Measurements from ENCODE around the gene PRSS21. TPM values are rescaled to one million over a fixed set of nuclear protein-coding genes. Genes with fewer than 3 reads are reported as not detected.

The PRSS21 gene
- total RNA-seq, 2 experiments from 2014 or later: 11.3 to 12.5 TPM

- intact Hi-C loops (cut with micrococcal nuclease): no loop called here
- ATAC-seq (peak; percentile 68), DNase-seq (peak; percentile 61)
- Mint-ChIP-seq H3K27me3 (peaks cover 2% of the 10 kb centered on the region), H3K9me3 (no peaks in the 10 kb centered on the region), H3K4me1 (ENCODE audit: low read depth) (peaks cover 10% of the 10 kb centered on the region), H3K27ac (peak overlapping the region; percentile 87), H3K36me3 (ENCODE audit: low read depth) (no peaks in the 10 kb centered on the region), H3K4me3 (peak overlapping the region; percentile 84)
- ChIA-PET POLR2A (interaction anchor here (0.6 to 3.2 kb wide), 9 partner anchors 9 to 122 kb away, joined by 3 to 20 read pairs (median 3); no protein-coding TSS in a partner anchor), CTCF (interaction anchor here (0.7 to 2.4 kb wide), 7 partner anchors 10 to 135 kb away, joined by 3 to 7 read pairs (median 3); no protein-coding TSS in a partner anchor)
- TF ChIP-seq CTCF (IDR thresholded peaks at IDR 0.05): peak; percentile 57
Observed at GRCh38 chr16:2785101-2785991, 31.7 kb upstream of the PRSS21 start.

- DNase-seq (no peak), ATAC-seq (no peak)
- Mint-ChIP-seq H3K27me3 (peaks cover 2% of the 10 kb centered on the region), H3K4me3 (peak overlapping the region; percentile 56), H3K27ac (no peak overlapping the region), H3K4me1 (ENCODE audit: low read depth) (peaks cover 7% of the 10 kb centered on the region), H3K36me3 (ENCODE audit: low read depth) (no peaks in the 10 kb centered on the region), H3K9me3 (no peaks in the 10 kb centered on the region)
- CTCF ChIA-PET: interaction anchor here (1.1 to 2.4 kb wide), 3 partner anchors 11 to 37 kb away, joined by 3 to 7 read pairs (median 4); no protein-coding TSS in a partner anchor
- POLR2A ChIA-PET: interaction anchor here (0.6 to 1.0 kb wide), 2 partner anchors 19 to 123 kb away, joined by 3 read pairs; no protein-coding TSS in a partner anchor
- intact Hi-C loops (cut with micrococcal nuclease): no loop called here
- no peak for TF ChIP-seq CTCF (IDR thresholded peaks at IDR 0.05)
Observed at GRCh38 chr16:2786061-2786825, 30.8 kb upstream of the PRSS21 start.

- DNase-seq: no peak
- ATAC-seq: no peak
- Mint-ChIP-seq H3K36me3 (ENCODE audit: low read depth) (no peaks in the 10 kb centered on the region), H3K27ac (no peak overlapping the region), H3K4me1 (ENCODE audit: low read depth) (peaks cover 7% of the 10 kb centered on the region), H3K27me3 (peaks cover 2% of the 10 kb centered on the region), H3K4me3 (no peak overlapping the region), H3K9me3 (no peaks in the 10 kb centered on the region)
- CTCF ChIA-PET: no interaction called here
- TF ChIP-seq CTCF (IDR thresholded peaks at IDR 0.05): no peak
- POLR2A ChIA-PET: no interaction called here
- intact Hi-C loops (cut with micrococcal nuclease): no loop called here
Observed at GRCh38 chr16:2786826-2787151, 30.2 kb upstream of the PRSS21 start.

GRCh38 chr16:2787406-2787805 is 29.6 kb upstream of the PRSS21 start, which contains the start of gene PRSS33:
Gene PRSS33 (minus strand): TSS chr16:2787560. CDS start chr16:2786547, 1,013 bp downstream.
- POLR2A ChIA-PET: no interaction called here
- CTCF ChIA-PET: interaction anchor here (0.8 kb wide), 1 partner anchor 52 kb away, joined by 3 read pairs; no protein-coding TSS in a partner anchor
- Mint-ChIP-seq H3K4me3 (peak within 1 kb of the TSS; percentile 56), H3K4me1 (ENCODE audit: low read depth) (peaks cover 7% of the 10 kb centered on the region), H3K9me3 (no peaks in the 10 kb centered on the region), H3K27me3 (peaks cover 2% of the 10 kb centered on the region), H3K27ac (no peak within 1 kb of the TSS), H3K36me3 (ENCODE audit: low read depth) (no peaks in the 10 kb centered on the region)
- TF ChIP-seq CTCF (IDR thresholded peaks at IDR 0.05): no peak
- DNase-seq: no peak
- intact Hi-C loops (cut with micrococcal nuclease): no loop called here
- no peak for ATAC-seq

Measured in activated CD8-positive, alpha-beta T cell treated with anti-CD3 and anti-CD28 coated beads for 36 hours (primary cell).